OCI-LY1 (cell line): Measurements from ENCODE around the gene ARFGEF3.

Experiments used
- CTCF ChIP-seq: fragments of 200-600 bp; sonication (generic), shearing (Covaris generic); IDR thresholded peaks from 2 replicates; pipeline ENCODE4 v1.5.1; 2017; ENCODE audit warnings: mild to moderate bottlenecking, antibody characterized with exemption, low read length, moderate library complexity, mixed read lengths
- EZH2 ChIP-seq: fragments of 200-600 bp; sonication (generic), shearing (Covaris generic); IDR thresholded peaks from 2 replicates; pipeline ENCODE4 v1.8.0; 2017; ENCODE audit warnings: borderline replicate concordance, mixed run types, mild to moderate bottlenecking, antibody characterized with exemption, low read length, moderate library complexity, mixed read lengths

GRCh38 chr6:138203315-138203714 lies 41.6 kb downstream of the ARFGEF3 start:
- TF ChIP-seq CTCF (no peak), EZH2 (no peak)
